ENCODE measurements around the gene RPTN.

DNA sequence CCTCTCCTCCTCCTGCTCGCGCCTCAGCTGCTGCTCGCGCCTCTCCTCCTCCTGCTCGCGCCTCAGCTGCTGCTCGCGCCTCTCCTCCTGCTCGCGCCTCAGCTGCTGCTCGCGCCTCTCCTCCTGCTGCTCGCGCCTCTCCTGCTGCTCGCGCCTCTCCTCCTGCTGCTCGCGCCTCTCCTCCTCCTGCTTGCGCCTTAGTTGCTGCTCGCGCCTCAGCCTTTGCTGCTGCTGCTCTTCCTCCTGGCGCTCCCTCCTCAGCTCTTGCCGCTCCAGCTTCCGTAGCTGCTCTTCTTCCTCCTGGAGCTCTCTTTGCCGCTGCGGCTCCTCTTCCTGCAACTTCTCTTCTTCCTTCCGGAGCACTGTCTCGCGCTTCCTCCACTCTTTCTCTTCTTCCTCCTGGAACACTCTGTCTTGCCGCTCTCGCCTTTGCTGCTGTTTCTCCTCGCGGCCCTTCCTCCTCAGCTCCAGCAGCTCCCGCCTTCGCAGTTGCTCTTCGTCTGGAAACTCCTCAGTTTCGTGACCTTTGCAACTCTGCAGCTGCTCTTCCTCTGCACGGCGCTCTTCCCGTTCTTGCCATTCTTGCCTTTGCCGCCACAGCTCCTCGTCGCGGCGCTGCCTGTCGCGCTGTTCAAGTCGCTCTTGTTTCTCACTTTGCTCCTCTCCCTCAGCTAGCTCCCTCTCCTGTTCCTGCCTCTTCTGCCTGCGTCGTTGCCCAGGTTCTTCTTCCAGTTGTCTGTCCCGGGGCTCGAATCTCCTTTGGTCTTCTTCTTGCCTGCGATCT lies 46.7 kb downstream of the RPTN start:
- TF ChIP-seq POLR2A (IDR thresholded peaks at IDR 0.05; ENCODE audit: low read length) (no peak), GATA1 (IDR thresholded peaks at IDR 0.05; ENCODE audit: low read depth, low read length) (no peak)

All from erythroblast (primary cell).